DND-41 (cell line): ENCODE measurements around the gene OR2T10.

Source experiments
- ATAC-seq: fragments of 200-7000 bp; cut with Tn5 transposase; 3 replicates; pipeline ENCODE4 v1.9.1; 2021; ENCODE audit warnings: low read depth; ENCODE audit not compliant: insufficient read depth
- DNase-seq: peaks from one replicate; pipeline ENCODE4 v3.0.0-alpha.2; 2020
- H2AFZ ChIP-seq: 2 replicates; pipeline ENCODE4 v1.6.0; 2012; ENCODE audit warnings: low read depth, low read length
- H3K27ac ChIP-seq: 2 replicates; pipeline ENCODE4 v1.5.1; 2012; ENCODE audit warnings: low read length, inconsistent platforms
- H3K27me3 ChIP-seq: fragments of 200-600 bp; sonication (generic); 2 replicates; pipeline ENCODE4 v1.6.0; 2012; ENCODE audit warnings: low read length, mild to moderate bottlenecking, inconsistent platforms; ENCODE audit not compliant: insufficient read depth, poor library complexity
- H3K36me3 ChIP-seq: 2 replicates; pipeline ENCODE4 v1.5.1; 2012; ENCODE audit warnings: low read length, inconsistent platforms; ENCODE audit not compliant: insufficient read depth
- H3K4me1 ChIP-seq: 2 replicates; pipeline ENCODE4 v1.5.1; 2012; ENCODE audit warnings: mild to moderate bottlenecking, low read length; ENCODE audit not compliant: insufficient read depth
- H3K4me2 ChIP-seq: 2 replicates; pipeline ENCODE4 v1.6.0; 2012; ENCODE audit warnings: mild to moderate bottlenecking, moderate library complexity, low read length, inconsistent platforms; ENCODE audit not compliant: insufficient read depth
- H3K4me3 ChIP-seq, 2 experiments: fragments of 200-600 bp in 1 of 2; shearing (Covaris generic) in 1 of 2; 2 replicates each; pipeline ENCODE4 v1.5.1; 2012 to 2016; ENCODE audit warnings: inconsistent platforms in 2 of 2, low read length in 2 of 2, mild to moderate bottlenecking in 2 of 2, low read depth in 1 of 2, moderate library complexity in 1 of 2
- H3K79me2 ChIP-seq: 2 replicates; pipeline ENCODE4 v1.6.0; 2012; ENCODE audit warnings: low read length, inconsistent platforms; ENCODE audit not compliant: insufficient read depth
- H3K9ac ChIP-seq: 2 replicates; pipeline ENCODE4 v1.6.0; 2012; ENCODE audit warnings: low read depth, mild to moderate bottlenecking, inconsistent platforms, low read length, moderate library complexity
- H3K9me3 ChIP-seq: 2 replicates; pipeline ENCODE4 v1.5.1; 2012; ENCODE audit warnings: low read length, moderate library complexity, mild to moderate bottlenecking, inconsistent platforms; ENCODE audit not compliant: insufficient read depth, severe bottlenecking
- H4K20me1 ChIP-seq: 2 replicates; pipeline ENCODE4 v1.6.0; 2012; ENCODE audit warnings: low read length; ENCODE audit not compliant: insufficient read depth
- EZH2 ChIP-seq: IDR thresholded peaks from 3 replicates; pipeline ENCODE4 v1.6.1; 2012; ENCODE audit warnings: borderline replicate concordance, low read depth, mild to moderate bottlenecking, moderate library complexity, low read length, inconsistent platforms; ENCODE audit not compliant: severe bottlenecking
- TF ChIP-seq, protein P1 (sequence below): IDR thresholded peaks from 2 replicates; pipeline ENCODE4 v1.5.1; 2012; ENCODE audit warnings: borderline replicate concordance, low read length, moderate library complexity, mild to moderate bottlenecking; ENCODE audit not compliant: poor library complexity, severe bottlenecking; ENCODE audit errors: extremely low read depth

The OR2T10 gene

DNA sequence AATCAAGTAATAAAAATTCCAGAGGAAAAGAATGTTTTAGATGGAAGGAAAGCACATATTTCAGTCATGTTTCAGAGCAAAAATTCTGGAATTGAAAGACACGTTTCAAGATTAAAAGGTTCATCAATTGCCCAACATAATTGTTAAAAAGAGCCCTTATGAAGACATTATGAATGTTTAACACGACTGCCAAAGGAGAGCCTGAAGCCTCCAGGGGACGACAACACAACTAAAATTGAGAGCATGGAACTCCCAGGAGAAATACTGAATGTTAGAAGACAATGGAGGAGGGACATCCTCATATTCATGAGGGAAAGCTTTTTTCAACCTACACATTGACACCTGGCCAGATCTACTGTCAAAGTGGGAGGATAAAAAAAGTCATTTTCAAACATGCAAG lies 21.4 kb upstream of the OR2T10 start:
- H3K27me3 ChIP-seq: no peaks in the 10 kb centered on the region
- H4K20me1 ChIP-seq: no peaks in the 10 kb centered on the region
- H3K79me2 ChIP-seq: no peaks in the 10 kb centered on the region
- no peaks in the 10 kb centered on the region for H3K36me3 ChIP-seq
- H3K27ac ChIP-seq: no peak overlapping the region
- TF ChIP-seq, protein P1, sequence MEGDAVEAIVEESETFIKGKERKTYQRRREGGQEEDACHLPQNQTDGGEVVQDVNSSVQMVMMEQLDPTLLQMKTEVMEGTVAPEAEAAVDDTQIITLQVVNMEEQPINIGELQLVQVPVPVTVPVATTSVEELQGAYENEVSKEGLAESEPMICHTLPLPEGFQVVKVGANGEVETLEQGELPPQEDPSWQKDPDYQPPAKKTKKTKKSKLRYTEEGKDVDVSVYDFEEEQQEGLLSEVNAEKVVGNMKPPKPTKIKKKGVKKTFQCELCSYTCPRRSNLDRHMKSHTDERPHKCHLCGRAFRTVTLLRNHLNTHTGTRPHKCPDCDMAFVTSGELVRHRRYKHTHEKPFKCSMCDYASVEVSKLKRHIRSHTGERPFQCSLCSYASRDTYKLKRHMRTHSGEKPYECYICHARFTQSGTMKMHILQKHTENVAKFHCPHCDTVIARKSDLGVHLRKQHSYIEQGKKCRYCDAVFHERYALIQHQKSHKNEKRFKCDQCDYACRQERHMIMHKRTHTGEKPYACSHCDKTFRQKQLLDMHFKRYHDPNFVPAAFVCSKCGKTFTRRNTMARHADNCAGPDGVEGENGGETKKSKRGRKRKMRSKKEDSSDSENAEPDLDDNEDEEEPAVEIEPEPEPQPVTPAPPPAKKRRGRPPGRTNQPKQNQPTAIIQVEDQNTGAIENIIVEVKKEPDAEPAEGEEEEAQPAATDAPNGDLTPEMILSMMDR: peak; percentile 68
- no peak for TF ChIP-seq EZH2
- no peak overlapping the region for H3K4me2 ChIP-seq
- peak; percentile 65; the same call in 2 of the 3 replicates for ATAC-seq
- no peak overlapping the region for H3K4me3 ChIP-seq
- DNase-seq: peak; percentile 51
- H2AFZ ChIP-seq: no peak overlapping the region
- H3K9me3 ChIP-seq: no peaks in the 10 kb centered on the region
- H3K4me1 ChIP-seq: no peaks in the 10 kb centered on the region
- H3K9ac ChIP-seq: no peak overlapping the region

- no peak overlapping the region for H2AFZ ChIP-seq
- no peaks in the 10 kb centered on the region for H3K4me1 ChIP-seq
- H4K20me1 ChIP-seq: no peaks in the 10 kb centered on the region
- H3K9ac ChIP-seq: no peak overlapping the region
- H3K4me3 ChIP-seq: no peak overlapping the region
- no peak for ATAC-seq
- no peak overlapping the region for H3K4me2 ChIP-seq
- H3K27me3 ChIP-seq: no peaks in the 10 kb centered on the region
- TF ChIP-seq, protein P1: no peak
- TF ChIP-seq EZH2: no peak
- H3K9me3 ChIP-seq: no peaks in the 10 kb centered on the region
- DNase-seq: no peak
- H3K36me3 ChIP-seq: no peaks in the 10 kb centered on the region
- no peaks in the 10 kb centered on the region for H3K79me2 ChIP-seq
- H3K27ac ChIP-seq: no peak overlapping the region
These were observed 20.6 kb upstream of the OR2T10 start for GRCh38 chr1:248618119-248618518.

GRCh38 chr1:248613742-248614141 lies 16.2 kb upstream of the OR2T10 start:
- no peaks in the 10 kb centered on the region for H3K27me3 ChIP-seq

More at GRCh38 chr1:248613742-248614141, 16.2 kb upstream of the OR2T10 start:
- Histone ChIP-seq H2AFZ (no peak overlapping the region), H3K9ac (no peak overlapping the region), H3K79me2 (no peaks in the 10 kb centered on the region), H3K36me3 (no peaks in the 10 kb centered on the region), H3K27ac (no peak overlapping the region), H3K9me3 (no peaks in the 10 kb centered on the region), H4K20me1 (no peaks in the 10 kb centered on the region), H3K4me3 (no peak overlapping the region), H3K4me1 (no peaks in the 10 kb centered on the region), H3K4me2 (no peak overlapping the region)
- no peak for DNase-seq
- TF ChIP-seq, protein P1: no peak
- no peak for TF ChIP-seq EZH2
- ATAC-seq: no peak
